Measurements from ENCODE around the gene VCAN.

Gene VCAN

GRCh38 chr5:83540783-83541182 is 69.2 kb downstream of the VCAN start:
- Histone ChIP-seq H3K36me3 (ENCODE audit: insufficient read depth, low read depth, low read length) (peaks cover 97% of the 10 kb centered on the region), H3K9ac (ENCODE audit: low read depth, low read length) (no peak overlapping the region)

DNA sequence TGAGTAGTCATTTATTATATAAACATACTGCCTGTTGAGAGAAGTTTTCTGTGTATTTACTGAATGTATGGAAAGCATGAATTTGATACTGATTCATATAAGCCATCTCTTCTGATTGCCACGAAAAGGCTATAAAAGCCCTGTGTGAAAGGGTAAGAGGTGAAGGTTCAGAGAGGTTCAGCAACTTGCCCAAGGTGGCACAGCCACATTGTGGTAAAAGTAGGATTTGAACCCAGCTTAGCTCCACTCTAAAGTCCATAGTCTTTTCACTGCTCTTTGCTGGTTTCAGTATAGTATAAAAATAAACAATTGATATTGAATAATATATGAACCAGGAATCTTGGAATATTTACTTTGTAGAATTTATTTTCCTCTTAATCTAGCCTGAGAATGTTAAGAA is 71.3 kb downstream of the VCAN start:
- Histone ChIP-seq H3K9ac (ENCODE audit: low read depth, low read length) (no peak overlapping the region), H3K36me3 (ENCODE audit: insufficient read depth, low read depth, low read length) (peaks cover 100% of the 10 kb centered on the region), H3K4me1 (ENCODE audit: insufficient read depth, low read length) (no peaks in the 10 kb centered on the region), H3K9me3 (ENCODE audit: insufficient read depth, low read depth, low read length) (no peaks in the 10 kb centered on the region), H3K27me3 (ENCODE audit: insufficient read depth, low read length) (no peaks in the 10 kb centered on the region), H3K4me3 (ENCODE audit: low read length) (no peak overlapping the region), H3K27ac (ENCODE audit: low read length) (no peak overlapping the region)

More at GRCh38 chr5:83540783-83541182, 69.2 kb downstream of the VCAN start:
- 0 out of 2 replicates have a peak, but pooled peaks cover 3% of the 10 kb centered on the region for H3K9me3 ChIP-seq (ENCODE audit: insufficient read depth, low read depth, low read length)
- H3K4me1 ChIP-seq (ENCODE audit: insufficient read depth, low read length) = no peaks in the 10 kb centered on the region
- H3K27me3 ChIP-seq (ENCODE audit: insufficient read depth, low read length) = no peaks in the 10 kb centered on the region
- H3K27ac ChIP-seq (ENCODE audit: low read length) = no peak overlapping the region
- H3K4me3 ChIP-seq (ENCODE audit: low read length) = no peak overlapping the region

DNA sequence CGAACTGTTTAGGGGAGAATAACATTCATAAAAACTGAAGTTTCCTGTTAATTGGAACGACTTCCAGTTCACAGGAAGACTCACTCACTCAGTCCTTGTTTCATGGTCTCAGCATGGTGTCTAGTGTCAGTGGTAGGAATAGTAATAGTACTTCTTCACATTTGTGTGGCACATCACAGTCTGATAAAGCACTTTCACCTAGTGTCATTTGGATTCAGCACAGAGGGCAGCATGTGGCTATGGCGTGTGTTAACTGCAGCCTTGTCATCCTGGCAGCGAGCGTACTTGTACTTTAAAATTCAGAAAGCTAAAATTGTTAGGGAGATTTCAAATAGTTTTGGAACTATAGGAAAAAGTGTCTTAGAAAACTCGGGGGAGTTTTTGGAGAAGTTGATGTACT is 72.4 kb downstream of the VCAN start:
- no peak overlapping the region for H3K27ac ChIP-seq (ENCODE audit: low read length)
- no peaks in the 10 kb centered on the region for H3K4me1 ChIP-seq (ENCODE audit: insufficient read depth, low read length)
- no peak overlapping the region for H3K9ac ChIP-seq (ENCODE audit: low read depth, low read length)
- no peak overlapping the region for H3K4me3 ChIP-seq (ENCODE audit: low read length)
- peaks cover 100% of the 10 kb centered on the region for H3K36me3 ChIP-seq (ENCODE audit: insufficient read depth, low read depth, low read length)
- H3K9me3 ChIP-seq (ENCODE audit: insufficient read depth, low read depth, low read length) = no peaks in the 10 kb centered on the region
- H3K27me3 ChIP-seq (ENCODE audit: insufficient read depth, low read length) = no peaks in the 10 kb centered on the region

GRCh38 chr5:83547161-83547560 is 75.6 kb downstream of the VCAN start:
- no peaks in the 10 kb centered on the region for H3K4me1 ChIP-seq (ENCODE audit: insufficient read depth, low read length)
- peaks cover 96% of the 10 kb centered on the region for H3K36me3 ChIP-seq (ENCODE audit: insufficient read depth, low read depth, low read length)
- H3K4me3 ChIP-seq (ENCODE audit: low read length) = no peak overlapping the region
- H3K27ac ChIP-seq (ENCODE audit: low read length) = no peak overlapping the region
- H3K9ac ChIP-seq (ENCODE audit: low read depth, low read length) = no peak overlapping the region
- no peaks in the 10 kb centered on the region for H3K27me3 ChIP-seq (ENCODE audit: insufficient read depth, low read length)
- H3K9me3 ChIP-seq (ENCODE audit: insufficient read depth, low read depth, low read length) = no peaks in the 10 kb centered on the region

GRCh38 chr5:83547889-83548288 is 76.3 kb downstream of the VCAN start:
- Histone ChIP-seq H3K36me3 (ENCODE audit: insufficient read depth, low read depth, low read length) (peaks cover 96% of the 10 kb centered on the region), H3K27ac (ENCODE audit: low read length) (no peak overlapping the region), H3K4me3 (ENCODE audit: low read length) (no peak overlapping the region), H3K27me3 (ENCODE audit: insufficient read depth, low read length) (no peaks in the 10 kb centered on the region), H3K4me1 (ENCODE audit: insufficient read depth, low read length) (no peaks in the 10 kb centered on the region), H3K9me3 (ENCODE audit: insufficient read depth, low read depth, low read length) (no peaks in the 10 kb centered on the region), H3K9ac (ENCODE audit: low read depth, low read length) (no peak overlapping the region)

DNA sequence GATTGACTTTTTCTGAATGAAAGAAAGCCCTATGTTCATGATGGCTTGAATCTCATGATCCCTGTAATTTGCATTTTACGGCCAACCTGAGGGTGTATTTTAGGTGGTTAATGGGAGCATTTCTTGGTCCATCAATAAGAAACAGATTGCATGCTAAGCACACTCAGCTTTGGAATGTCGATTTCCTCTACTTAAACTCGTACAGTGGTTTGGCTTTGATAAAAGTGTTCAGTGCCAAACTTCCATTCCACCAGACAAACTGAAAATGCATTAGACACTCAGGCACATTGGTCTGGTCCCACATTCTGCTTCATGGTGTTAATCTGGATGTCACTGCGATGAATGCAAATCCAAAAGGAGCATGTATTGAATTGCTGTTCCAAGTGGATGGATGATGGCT is 77.0 kb downstream of the VCAN start:
- H3K9ac ChIP-seq (ENCODE audit: low read depth, low read length) = no peak overlapping the region
- H3K27ac ChIP-seq (ENCODE audit: low read length) = no peak overlapping the region
- no peak overlapping the region for H3K4me3 ChIP-seq (ENCODE audit: low read length)
- H3K27me3 ChIP-seq (ENCODE audit: insufficient read depth, low read length) = no peaks in the 10 kb centered on the region
- H3K9me3 ChIP-seq (ENCODE audit: insufficient read depth, low read depth, low read length) = no peaks in the 10 kb centered on the region
- no peaks in the 10 kb centered on the region for H3K4me1 ChIP-seq (ENCODE audit: insufficient read depth, low read length)
- peaks cover 96% of the 10 kb centered on the region for H3K36me3 ChIP-seq (ENCODE audit: insufficient read depth, low read depth, low read length)

- Histone ChIP-seq H3K9me3 (ENCODE audit: insufficient read depth, low read depth, low read length) (no peaks in the 10 kb centered on the region), H3K4me3 (ENCODE audit: low read length) (no peak overlapping the region), H3K27me3 (ENCODE audit: insufficient read depth, low read length) (no peaks in the 10 kb centered on the region), H3K9ac (ENCODE audit: low read depth, low read length) (no peak overlapping the region), H3K27ac (ENCODE audit: low read length) (no peak overlapping the region), H3K4me1 (ENCODE audit: insufficient read depth, low read length) (no peaks in the 10 kb centered on the region), H3K36me3 (ENCODE audit: insufficient read depth, low read depth, low read length) (peaks cover 96% of the 10 kb centered on the region)
These were observed 77.5 kb downstream of the VCAN start for GRCh38 chr5:83549076-83549475.

DNA sequence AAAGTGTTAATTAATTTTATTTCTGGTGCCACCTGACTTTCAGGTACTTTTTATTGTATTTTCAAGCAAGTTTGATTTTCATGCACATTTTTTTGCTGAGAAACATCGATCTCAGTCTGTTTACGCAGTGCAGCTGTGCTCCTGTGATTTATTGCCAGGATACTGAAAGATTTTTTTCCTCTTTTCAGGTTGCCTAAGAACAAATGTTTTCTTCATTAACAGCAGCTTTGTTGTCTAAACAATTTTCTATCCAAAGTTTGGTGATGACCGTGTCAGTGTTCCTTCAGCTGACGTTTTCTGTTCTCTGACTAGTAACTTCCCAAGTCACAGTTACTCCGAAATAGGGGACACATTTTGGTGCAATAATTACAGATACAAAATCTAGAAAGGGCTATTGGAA is 78.1 kb downstream of the VCAN start:
- Histone ChIP-seq H3K4me1 (ENCODE audit: insufficient read depth, low read length) (no peaks in the 10 kb centered on the region), H3K27ac (ENCODE audit: low read length) (no peak overlapping the region), H3K27me3 (ENCODE audit: insufficient read depth, low read length) (no peaks in the 10 kb centered on the region), H3K36me3 (ENCODE audit: insufficient read depth, low read depth, low read length) (peaks cover 96% of the 10 kb centered on the region), H3K9ac (ENCODE audit: low read depth, low read length) (no peak overlapping the region), H3K4me3 (ENCODE audit: low read length) (no peak overlapping the region), H3K9me3 (ENCODE audit: insufficient read depth, low read depth, low read length) (no peaks in the 10 kb centered on the region)

DNA sequence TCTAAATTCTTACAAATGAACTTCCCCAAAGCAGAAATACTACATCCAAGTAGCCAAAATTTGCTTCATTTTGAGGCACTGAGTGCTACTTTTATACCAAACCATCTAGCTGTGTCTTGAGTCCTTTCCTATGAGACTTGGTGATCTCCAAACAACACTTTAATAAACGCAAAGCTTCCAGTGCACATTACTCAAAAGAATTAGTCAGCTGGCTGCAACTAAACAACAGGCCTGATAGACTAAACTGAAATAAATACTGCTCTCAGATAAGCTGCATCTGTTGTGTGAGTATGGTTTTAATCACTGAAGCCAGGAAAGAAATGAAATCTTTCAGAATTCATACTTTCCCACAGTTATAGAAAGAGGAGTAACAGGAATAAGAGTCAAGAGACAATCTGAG is 80.3 kb downstream of the VCAN start:
- no peak overlapping the region for H3K9ac ChIP-seq (ENCODE audit: low read depth, low read length)
- no peaks in the 10 kb centered on the region for H3K27me3 ChIP-seq (ENCODE audit: insufficient read depth, low read length)
- H3K4me3 ChIP-seq (ENCODE audit: low read length) = no peak overlapping the region
- no peak overlapping the region for H3K27ac ChIP-seq (ENCODE audit: low read length)
- peaks cover 96% of the 10 kb centered on the region for H3K36me3 ChIP-seq (ENCODE audit: insufficient read depth, low read depth, low read length)
- no peaks in the 10 kb centered on the region for H3K9me3 ChIP-seq (ENCODE audit: insufficient read depth, low read depth, low read length)
- no peaks in the 10 kb centered on the region for H3K4me1 ChIP-seq (ENCODE audit: insufficient read depth, low read length)

DNA sequence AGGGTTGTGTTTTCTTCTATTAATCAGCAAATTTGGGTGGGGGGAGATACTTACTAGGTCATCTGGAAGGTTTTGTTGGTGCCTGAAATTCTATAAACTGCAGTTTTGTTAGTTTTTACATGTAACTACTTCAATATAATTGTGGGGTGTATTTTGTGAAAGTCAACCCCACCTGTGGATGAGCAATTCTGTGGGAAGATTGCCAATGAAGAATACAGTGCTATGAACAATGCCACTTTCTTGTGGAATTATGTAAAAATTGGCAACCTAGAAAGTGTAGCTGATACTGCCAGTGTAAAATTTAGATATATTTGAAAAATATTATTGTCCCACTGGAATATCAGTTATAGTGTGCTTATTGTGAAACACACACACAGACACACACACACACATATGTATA is 80.7 kb downstream of the VCAN start:
- H3K36me3 ChIP-seq (ENCODE audit: insufficient read depth, low read depth, low read length) = peaks cover 96% of the 10 kb centered on the region
- H3K4me3 ChIP-seq (ENCODE audit: low read length) = no peak overlapping the region
- H3K9me3 ChIP-seq (ENCODE audit: insufficient read depth, low read depth, low read length) = no peaks in the 10 kb centered on the region
- no peaks in the 10 kb centered on the region for H3K27me3 ChIP-seq (ENCODE audit: insufficient read depth, low read length)
- no peak overlapping the region for H3K9ac ChIP-seq (ENCODE audit: low read depth, low read length)
- H3K27ac ChIP-seq (ENCODE audit: low read length) = no peak overlapping the region
- H3K4me1 ChIP-seq (ENCODE audit: insufficient read depth, low read length) = no peaks in the 10 kb centered on the region

DNA sequence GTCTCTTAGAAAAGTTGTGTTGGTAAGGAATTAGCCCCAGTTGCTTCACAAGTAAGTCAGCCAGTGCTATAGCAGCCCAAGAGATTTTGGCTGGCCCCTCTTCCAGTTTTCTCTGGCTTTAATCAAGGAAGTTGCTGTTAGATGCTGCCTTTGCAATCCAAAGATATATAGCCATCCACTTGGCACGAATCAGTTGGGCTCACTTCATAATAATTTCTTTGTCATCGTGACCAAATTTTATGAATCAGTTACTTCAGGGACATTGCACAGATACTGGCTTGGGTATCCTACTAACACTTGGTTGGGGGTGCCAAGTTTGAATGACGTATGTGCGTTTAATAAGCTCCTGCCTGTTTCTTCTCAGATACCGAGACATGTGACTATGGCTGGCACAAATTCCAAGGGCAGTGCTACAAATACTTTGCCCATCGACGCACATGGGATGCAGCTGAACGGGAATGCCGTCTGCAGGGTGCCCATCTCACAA is 81.5 kb downstream of the VCAN start:
- no peaks in the 10 kb centered on the region for H3K9me3 ChIP-seq (ENCODE audit: insufficient read depth, low read depth, low read length)
- H3K9ac ChIP-seq (ENCODE audit: low read depth, low read length) = no peak overlapping the region
- H3K27me3 ChIP-seq (ENCODE audit: insufficient read depth, low read length) = no peaks in the 10 kb centered on the region
- peaks cover 96% of the 10 kb centered on the region for H3K36me3 ChIP-seq (ENCODE audit: insufficient read depth, low read depth, low read length)
- H3K27ac ChIP-seq (ENCODE audit: low read length) = no peak overlapping the region
- H3K4me1 ChIP-seq (ENCODE audit: insufficient read depth, low read length) = no peaks in the 10 kb centered on the region
- no peak overlapping the region for H3K4me3 ChIP-seq (ENCODE audit: low read length)

DNA sequence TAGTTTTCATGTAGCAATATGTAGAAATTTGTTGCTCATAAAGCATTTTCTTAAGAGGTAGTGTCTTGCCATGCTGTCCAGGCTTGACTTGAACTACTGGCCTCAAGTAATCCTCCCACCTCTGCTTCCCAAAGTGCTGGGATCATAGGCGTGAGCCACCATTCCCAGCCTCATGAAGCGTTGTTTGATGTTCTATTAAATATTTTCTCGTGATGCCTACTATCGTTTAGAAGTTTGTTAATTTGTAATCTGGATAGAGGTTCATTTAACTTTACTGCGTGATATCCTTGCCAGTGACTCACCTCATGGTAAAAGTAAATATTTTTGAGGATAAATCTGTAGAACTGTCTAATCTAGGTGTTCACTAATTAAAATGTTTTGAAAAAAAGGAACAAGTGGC is 82.6 kb downstream of the VCAN start:
- Histone ChIP-seq H3K9me3 (ENCODE audit: insufficient read depth, low read depth, low read length) (no peaks in the 10 kb centered on the region), H3K9ac (ENCODE audit: low read depth, low read length) (no peak overlapping the region), H3K4me3 (ENCODE audit: low read length) (no peak overlapping the region), H3K27me3 (ENCODE audit: insufficient read depth, low read length) (no peaks in the 10 kb centered on the region), H3K36me3 (ENCODE audit: insufficient read depth, low read depth, low read length) (peaks cover 96% of the 10 kb centered on the region), H3K27ac (ENCODE audit: low read length) (no peak overlapping the region), H3K4me1 (ENCODE audit: insufficient read depth, low read length) (no peaks in the 10 kb centered on the region)

GRCh38 chr5:83554686-83555085 is 83.1 kb downstream of the VCAN start:
- Histone ChIP-seq H3K9ac (ENCODE audit: low read depth, low read length) (no peak overlapping the region), H3K36me3 (ENCODE audit: insufficient read depth, low read depth, low read length) (peaks cover 96% of the 10 kb centered on the region), H3K4me1 (ENCODE audit: insufficient read depth, low read length) (no peaks in the 10 kb centered on the region), H3K4me3 (ENCODE audit: low read length) (no peak overlapping the region), H3K27me3 (ENCODE audit: insufficient read depth, low read length) (no peaks in the 10 kb centered on the region), H3K9me3 (ENCODE audit: insufficient read depth, low read depth, low read length) (no peaks in the 10 kb centered on the region), H3K27ac (ENCODE audit: low read length) (no peak overlapping the region)
